CD4-positive, alpha-beta T cell treated with Interleukin-6 for 4 hours (primary cell): ENCODE data around the gene SAMD1.
"Not testable (repeated sequence)": the region's sequence is repeated elsewhere in the genome, so short reads cannot be mapped to it uniquely, and the experiment has no call there.

Experiments used
- DNase-seq: peaks from one replicate; pipeline ENCODE4 v3.0.0-alpha.2; 2020; ENCODE audit warnings: mixed read lengths

The SAMD1 gene

DNA sequence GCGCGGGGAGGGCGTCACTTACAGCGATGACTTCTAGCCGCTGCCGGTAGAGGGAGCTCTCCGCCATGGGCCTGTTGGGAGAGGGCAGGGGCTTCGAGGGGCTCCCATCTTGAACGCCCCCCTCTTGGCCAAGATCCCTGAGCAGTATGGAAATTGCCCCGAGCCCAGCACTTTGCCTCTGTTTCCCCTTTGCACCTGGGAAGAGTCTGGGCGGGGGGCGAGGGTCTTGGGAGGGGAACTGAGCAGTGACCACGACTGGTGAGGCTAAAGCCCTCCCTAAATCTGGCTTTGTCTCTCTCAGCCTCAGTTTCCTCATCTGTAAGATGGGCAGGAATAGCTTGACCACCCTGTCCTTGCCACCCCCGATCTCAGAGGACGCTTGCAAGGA is 31.5 kb downstream of the SAMD1 start:
- DNase-seq, result peak; percentile 63

DNA sequence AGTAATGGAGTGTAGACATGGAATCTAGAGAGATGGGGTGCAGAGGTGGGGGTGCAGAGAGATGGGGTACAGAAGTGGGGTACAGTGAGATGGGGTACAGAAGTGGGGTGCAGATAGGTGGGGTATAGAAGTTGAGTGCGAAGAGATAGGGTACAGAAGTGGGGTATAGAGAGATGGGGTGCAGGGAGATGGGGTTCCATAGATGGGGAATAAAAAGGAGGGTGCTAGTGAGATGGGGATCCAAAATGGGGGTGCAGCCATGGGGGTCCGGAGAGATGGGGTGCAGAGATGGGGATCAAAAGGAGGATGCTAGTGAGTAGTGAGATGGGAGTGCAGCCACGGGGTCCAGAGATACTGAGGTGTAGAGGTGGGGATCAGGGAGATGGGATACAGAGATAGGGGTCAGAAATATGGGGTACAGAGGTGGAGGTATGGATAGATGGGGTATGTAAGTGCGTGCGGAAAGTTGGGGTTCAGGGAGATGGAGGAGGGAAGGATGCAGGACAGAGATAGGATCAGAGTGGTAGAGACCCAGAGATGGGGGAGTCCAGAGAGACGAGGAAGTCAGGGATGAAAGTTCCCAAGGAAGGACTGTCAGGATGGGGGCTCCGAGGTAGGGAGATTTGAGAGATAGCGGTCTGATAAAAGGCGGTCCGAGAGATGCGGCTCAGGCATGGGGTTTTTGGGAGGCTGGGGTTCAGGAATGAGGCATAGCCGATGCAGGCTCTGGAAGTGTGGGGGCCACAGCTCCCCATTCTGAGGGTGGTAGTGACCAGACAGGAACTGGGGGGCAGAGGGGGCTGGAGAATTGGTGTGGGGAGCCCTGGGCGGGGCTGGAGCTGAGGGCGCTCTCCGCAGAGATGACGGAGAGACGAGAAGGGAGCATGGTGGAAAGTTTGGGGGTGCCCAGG is 32.1 kb downstream of the SAMD1 start:
- DNase-seq, result no peak

DNA sequence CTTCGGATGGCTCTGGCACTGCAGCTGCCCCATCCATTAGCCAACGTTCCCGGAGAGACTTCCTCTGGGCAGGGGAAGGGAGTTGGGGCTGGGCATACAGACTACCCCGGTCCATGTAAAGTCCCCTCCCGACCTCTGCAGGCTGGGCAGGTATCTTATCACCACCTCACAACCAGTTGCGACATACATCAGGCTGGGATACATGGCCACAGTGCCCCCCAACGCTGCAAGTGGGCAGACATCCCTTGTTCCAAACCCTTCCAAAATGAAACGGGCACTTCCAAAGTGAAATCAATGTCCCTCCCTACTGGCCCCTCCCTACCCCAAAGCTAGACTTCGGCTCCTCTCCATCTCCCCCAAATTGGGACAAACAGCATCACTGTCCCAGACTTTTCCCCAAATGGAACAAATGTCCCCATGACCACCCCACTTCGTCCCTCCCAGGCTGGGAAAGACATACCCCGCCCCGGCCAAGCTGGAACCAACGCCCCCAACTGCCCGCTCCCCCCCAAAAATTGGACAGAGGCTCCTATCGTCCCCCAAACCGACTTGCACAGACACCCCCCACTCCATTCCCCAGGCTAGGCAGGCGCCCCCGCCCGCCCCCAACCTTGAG is 33.7 kb downstream of the SAMD1 start:
- DNase-seq, result no peak

- DNase-seq, result no peak
Observed at GRCh38 chr19:14056069-14056666, 34.4 kb downstream of the SAMD1 start.

- DNase-seq, result no peak
Observed at GRCh38 chr19:14055396-14055795, 35.2 kb downstream of the SAMD1 start.

GRCh38 chr19:14054721-14055120 is 35.8 kb downstream of the SAMD1 start:
- no peak for DNase-seq

- no peak for DNase-seq
Observed at GRCh38 chr19:14054099-14054498, 36.5 kb downstream of the SAMD1 start.

DNA sequence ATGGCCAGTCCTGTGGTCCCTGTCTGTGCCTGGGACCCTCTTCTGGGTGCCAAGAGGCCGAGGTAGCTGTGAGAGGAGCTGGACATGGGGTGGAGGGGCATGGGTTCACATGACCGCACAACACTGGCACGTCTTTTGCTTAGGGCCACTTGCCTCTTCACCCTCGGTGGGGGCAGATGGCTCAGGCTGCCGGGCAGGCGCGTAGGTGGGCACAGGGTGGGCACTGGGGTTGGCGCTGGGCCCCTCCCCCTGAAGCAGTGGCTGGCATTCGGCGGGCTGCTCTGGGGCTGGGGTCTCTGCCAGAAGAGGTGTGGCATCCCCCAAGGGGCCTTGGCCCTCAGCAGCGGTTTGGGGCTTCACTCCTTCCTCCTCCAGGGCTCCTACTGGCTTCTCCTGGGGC is 37.1 kb downstream of the SAMD1 start:
- no peak for DNase-seq

DNA sequence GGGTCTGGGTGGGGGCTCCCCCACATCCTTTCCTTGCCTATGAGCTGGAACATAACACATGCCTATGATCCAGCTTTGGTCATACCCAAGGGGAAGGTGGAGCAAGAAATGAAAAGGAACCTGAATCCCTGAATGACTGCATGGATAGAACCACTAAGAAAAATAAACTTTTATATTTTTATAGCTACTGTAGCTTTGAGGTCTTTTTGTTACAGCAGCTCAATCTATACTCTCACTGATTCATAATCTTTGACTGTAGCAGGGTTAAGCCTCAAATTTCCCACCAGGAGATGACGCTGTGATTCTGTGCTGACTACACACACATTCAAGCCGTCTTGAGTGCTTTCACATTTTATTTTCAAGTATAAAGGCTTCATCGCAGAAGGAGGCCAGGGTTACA is 37.5 kb downstream of the SAMD1 start:
- DNase-seq, result no peak

GRCh38 chr19:14052470-14052869 is 38.1 kb downstream of the SAMD1 start:
- DNase-seq, result no peak

DNA sequence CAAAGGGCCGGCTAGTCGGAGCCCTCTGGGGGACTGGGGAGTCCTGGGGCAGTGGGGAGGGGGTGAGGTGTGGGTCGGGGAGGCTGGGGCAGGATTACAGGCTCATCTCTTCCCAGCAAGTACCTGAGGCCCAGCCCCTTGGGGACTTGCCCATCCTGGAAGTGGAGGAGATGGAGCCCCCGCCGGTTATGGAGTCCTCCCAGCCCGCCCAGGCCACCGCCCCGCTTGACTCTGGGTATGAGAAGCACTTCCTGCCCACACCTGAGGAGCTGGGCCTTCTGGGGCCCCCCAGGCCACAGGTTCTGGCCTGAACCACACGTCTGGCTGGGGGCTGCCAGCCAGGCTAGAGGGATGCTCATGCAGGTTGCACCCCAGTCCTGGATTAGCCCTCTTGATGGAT is 38.6 kb downstream of the SAMD1 start:
- DNase-seq, result no peak

DNA sequence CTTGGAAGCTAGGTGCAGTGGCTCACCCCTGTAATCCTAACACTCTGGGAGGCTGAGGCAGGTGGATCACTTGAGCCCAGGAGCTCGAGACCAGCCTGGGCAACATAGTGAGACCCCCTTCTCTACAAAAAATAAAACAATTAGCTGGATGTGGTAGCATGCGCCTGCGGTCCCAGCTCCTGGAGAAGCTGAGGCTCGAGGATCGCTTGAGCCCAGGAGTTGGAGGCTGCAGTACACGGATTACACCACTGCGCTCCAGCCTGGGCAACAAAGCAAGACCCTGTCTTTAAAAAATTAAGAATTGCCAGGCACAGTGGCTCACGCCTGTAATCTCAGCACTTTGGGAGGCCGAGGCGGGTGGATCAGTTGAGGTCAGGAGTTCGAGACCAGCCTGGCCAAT is 39.6 kb downstream of the SAMD1 start:
- DNase-seq, result not testable (repeated sequence)

DNA sequence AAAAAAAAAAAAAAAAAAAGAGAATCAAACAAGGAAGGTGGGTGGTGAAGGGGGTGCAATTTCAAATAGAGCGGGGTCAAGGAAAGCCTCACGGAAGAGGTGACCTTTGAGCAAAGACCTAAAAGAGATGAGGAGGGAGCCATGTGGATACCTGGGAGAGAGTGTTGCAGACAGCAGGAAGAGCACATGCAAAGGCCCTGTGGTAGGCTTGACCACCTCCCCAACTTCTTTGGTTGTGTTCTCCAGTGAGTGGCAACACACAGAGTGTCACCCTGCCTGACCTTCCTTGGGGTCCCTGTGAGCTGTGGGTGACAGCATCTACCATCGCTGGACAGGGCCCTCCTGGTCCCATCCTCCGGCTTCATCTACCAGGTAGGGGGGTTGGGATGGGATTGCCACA is 40.0 kb downstream of the SAMD1 start:
- DNase-seq, result no peak

DNA sequence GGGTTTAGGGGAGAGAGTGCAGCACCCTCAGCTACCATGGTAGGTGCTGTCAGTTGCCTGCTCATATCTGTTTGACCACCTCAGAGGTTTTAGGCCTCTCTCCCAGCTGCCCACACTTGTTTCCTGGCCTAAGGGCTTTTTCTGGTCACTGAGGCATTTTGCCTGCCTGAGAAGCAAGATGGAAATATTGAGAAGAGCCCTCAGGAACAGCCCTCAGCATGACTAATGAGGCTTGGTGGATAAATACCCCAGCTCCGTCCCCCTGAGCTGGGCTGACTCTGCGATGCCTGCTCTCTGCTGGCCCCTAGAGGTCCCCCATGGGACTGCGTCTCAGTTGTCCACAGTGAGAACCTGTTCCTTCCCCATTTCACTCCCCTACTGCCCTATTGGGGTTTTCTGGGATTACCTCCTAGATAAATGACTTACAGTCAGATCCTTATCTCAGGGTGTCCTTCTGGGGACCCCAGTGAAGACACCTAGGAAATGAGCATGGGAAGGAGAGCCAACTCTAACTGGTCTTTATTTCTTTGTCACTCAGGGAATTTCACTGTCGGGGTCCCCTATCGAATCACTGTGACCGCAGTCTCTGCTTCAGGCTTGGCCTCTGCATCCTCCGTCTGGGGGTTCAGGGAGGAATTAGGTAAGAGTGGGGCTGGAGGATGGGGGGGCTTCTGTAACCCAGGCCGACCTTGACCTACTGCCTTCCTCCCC is 42.0 kb downstream of the SAMD1 start:
- peak; percentile 82 for DNase-seq

GRCh38 chr19:14047866-14048265 is 42.7 kb downstream of the SAMD1 start:
- not testable (repeated sequence) for DNase-seq

GRCh38 chr19:14042659-14043608 is 47.6 kb downstream of the SAMD1 start:
- DNase-seq, result peak; percentile 52

- DNase-seq, result no peak
Observed at GRCh38 chr19:14039181-14039580, 51.4 kb downstream of the SAMD1 start.
